GM19193 (cell line): Measurements from ENCODE around the gene OPCML.

Experiments used
- POLR2A ChIP-seq: IDR thresholded peaks from 4 replicates; pipeline ENCODE4 v1.6.1; 2011; ENCODE audit not compliant: insufficient read depth, insufficient read length; ENCODE audit errors: extremely low read depth

Gene OPCML

GRCh38 chr11:133024301-133024700 lies 508.0 kb downstream of the OPCML start:
- TF ChIP-seq POLR2A: no peak

GRCh38 chr11:133023232-133023631 lies 509.1 kb downstream of the OPCML start:
- TF ChIP-seq POLR2A: no peak

- no peak for TF ChIP-seq POLR2A
Measured at GRCh38 chr11:133021553-133021952, 510.7 kb downstream of the OPCML start.

GRCh38 chr11:133020372-133020714 lies 512.0 kb downstream of the OPCML start:
- TF ChIP-seq POLR2A: no peak

- TF ChIP-seq POLR2A: no peak
Measured at GRCh38 chr11:133019545-133020371, 512.5 kb downstream of the OPCML start.

- TF ChIP-seq POLR2A: no peak
Measured at GRCh38 chr11:133015457-133015856, 516.8 kb downstream of the OPCML start.

- no peak for TF ChIP-seq POLR2A
Measured at GRCh38 chr11:133014337-133014736, 518.0 kb downstream of the OPCML start.

GRCh38 chr11:133012803-133013202 lies 519.5 kb downstream of the OPCML start:
- TF ChIP-seq POLR2A: no peak

GRCh38 chr11:133011604-133012003 lies 520.7 kb downstream of the OPCML start:
- no peak for TF ChIP-seq POLR2A

GRCh38 chr11:133007027-133007584 lies 525.2 kb downstream of the OPCML start:
- no peak for TF ChIP-seq POLR2A

GRCh38 chr11:133004369-133004768 lies 527.9 kb downstream of the OPCML start:
- no peak for TF ChIP-seq POLR2A

- no peak for TF ChIP-seq POLR2A
Measured at GRCh38 chr11:132999516-132999915, 532.8 kb downstream of the OPCML start.

- TF ChIP-seq POLR2A: no peak
Measured at GRCh38 chr11:132999031-132999430, 533.3 kb downstream of the OPCML start.

- TF ChIP-seq POLR2A: no peak
Measured at GRCh38 chr11:132997396-132997795, 534.9 kb downstream of the OPCML start.

- no peak for TF ChIP-seq POLR2A
Measured at GRCh38 chr11:132994966-132995365, 537.3 kb downstream of the OPCML start.

- no peak for TF ChIP-seq POLR2A
Measured at GRCh38 chr11:132993991-132994502, 538.3 kb downstream of the OPCML start.

GRCh38 chr11:132992838-132993631 lies 539.3 kb downstream of the OPCML start:
- TF ChIP-seq POLR2A: no peak
